HEK293 (cell line): ENCODE results near the gene PRM3.
A peak's percentile ranks its signal among the peaks of the same experiment; 100 is the strongest.

Source experiments
- SCRT2 ChIP-seq: fragments of 450-650 bp; formaldehyde crosslinking; IDR thresholded peaks from 2 replicates; pipeline ENCODE4 v1.5.1; 2016; ENCODE audit warnings: missing biosample characterization, missing genetic modification characterization
- TSHZ1 ChIP-seq: fragments of 450-650 bp; formaldehyde crosslinking; IDR thresholded peaks from 2 replicates; pipeline ENCODE4 v1.5.1; 2016; ENCODE audit warnings: missing biosample characterization, missing genetic modification characterization, borderline replicate concordance
- ZBTB17 ChIP-seq: fragments of 450-650 bp; formaldehyde crosslinking; IDR thresholded peaks from 2 replicates; pipeline ENCODE4 v1.5.1; 2016; ENCODE audit warnings: missing biosample characterization, missing genetic modification characterization
- ZBTB44 ChIP-seq: fragments of 450-650 bp; IDR thresholded peaks from 2 replicates; pipeline ENCODE4 v1.5.1; 2018; ENCODE audit warnings: missing biosample characterization, mild to moderate bottlenecking, missing genetic modification characterization
- ZBTB48 ChIP-seq: fragments of 450-650 bp; formaldehyde crosslinking; IDR thresholded peaks from 2 replicates; pipeline ENCODE4 v1.5.1; 2016; ENCODE audit warnings: missing biosample characterization, missing genetic modification characterization
- ZFP37 ChIP-seq: fragments of 450-650 bp; formaldehyde crosslinking; IDR thresholded peaks from 2 replicates; pipeline ENCODE4 v1.5.1; 2016; ENCODE audit warnings: missing biosample characterization, missing genetic modification characterization
- ZFP41 ChIP-seq: fragments of 450-650 bp; formaldehyde crosslinking; IDR thresholded peaks from 2 replicates; pipeline ENCODE4 v1.5.1; 2016; ENCODE audit warnings: missing biosample characterization, missing genetic modification characterization, borderline replicate concordance
- ZNF112 ChIP-seq: fragments of 450-650 bp; formaldehyde crosslinking; IDR thresholded peaks from 2 replicates; pipeline ENCODE4 v1.5.0; 2017; ENCODE audit warnings: missing biosample characterization, missing genetic modification characterization
- ZNF146 ChIP-seq: fragments of 450-650 bp; formaldehyde crosslinking; IDR thresholded peaks from 2 replicates; pipeline ENCODE4 v1.5.1; 2016; ENCODE audit warnings: missing biosample characterization, missing genetic modification characterization
- ZNF2 ChIP-seq: fragments of 450-650 bp; formaldehyde crosslinking; IDR thresholded peaks from 2 replicates; pipeline ENCODE4 v1.5.1; 2016; ENCODE audit warnings: missing biosample characterization, missing genetic modification characterization
- ZNF24 ChIP-seq: fragments of 450-650 bp; formaldehyde crosslinking; IDR thresholded peaks from 2 replicates; pipeline ENCODE4 v1.5.1; 2016; ENCODE audit warnings: missing biosample characterization, missing genetic modification characterization
- ZNF280D ChIP-seq: fragments of 450-650 bp; formaldehyde crosslinking; IDR thresholded peaks from 2 replicates; pipeline ENCODE4 v1.5.1; 2016; ENCODE audit warnings: missing biosample characterization, missing genetic modification characterization
- ZNF292 ChIP-seq: fragments of 450-650 bp; formaldehyde crosslinking; IDR thresholded peaks from 2 replicates; pipeline ENCODE4 v1.5.1; 2016; ENCODE audit warnings: low read depth, missing biosample characterization, missing genetic modification characterization, borderline replicate concordance
- ZNF311 ChIP-seq: fragments of 450-650 bp; formaldehyde crosslinking; IDR thresholded peaks from 2 replicates; pipeline ENCODE4 v1.5.1; 2017; ENCODE audit warnings: missing biosample characterization, missing genetic modification characterization, borderline replicate concordance
- ZNF335 ChIP-seq: fragments of 450-650 bp; formaldehyde crosslinking; conservative IDR thresholded peaks from 2 replicates; pipeline ENCODE4 v1.5.1; 2016; ENCODE audit warnings: missing biosample characterization, missing genetic modification characterization
- ZNF416 ChIP-seq: fragments of 450-650 bp; formaldehyde crosslinking; IDR thresholded peaks from 2 replicates; pipeline ENCODE4 v1.5.1; 2016; ENCODE audit warnings: missing biosample characterization, missing genetic modification characterization
- ZNF510 ChIP-seq: fragments of 450-650 bp; formaldehyde crosslinking; IDR thresholded peaks from 2 replicates; pipeline ENCODE4 v1.5.1; 2018; ENCODE audit warnings: mild to moderate bottlenecking, missing genetic modification characterization, missing biosample characterization; ENCODE audit not compliant: insufficient replicate concordance
- ZNF548 ChIP-seq: fragments of 450-650 bp; formaldehyde crosslinking; IDR thresholded peaks from 2 replicates; pipeline ENCODE4 v1.5.1; 2016; ENCODE audit warnings: missing biosample characterization, missing genetic modification characterization
- ZNF549 ChIP-seq: fragments of 450-650 bp; IDR thresholded peaks from 2 replicates; pipeline ENCODE4 v1.5.1; 2018; ENCODE audit warnings: missing biosample characterization, missing genetic modification characterization, mild to moderate bottlenecking, inconsistent platforms, moderate library complexity
- ZNF561 ChIP-seq: fragments of 450-650 bp; IDR thresholded peaks from 2 replicates; pipeline ENCODE4 v1.5.1; 2018; ENCODE audit warnings: missing biosample characterization, missing genetic modification characterization, borderline replicate concordance
- ZNF571 ChIP-seq: fragments of 450-650 bp; formaldehyde crosslinking; IDR thresholded peaks from 2 replicates; pipeline ENCODE4 v1.5.0; 2017; ENCODE audit warnings: missing biosample characterization, missing genetic modification characterization
- ZNF670 ChIP-seq: fragments of 450-650 bp; formaldehyde crosslinking; IDR thresholded peaks from 2 replicates; pipeline ENCODE4 v1.5.1; 2016; ENCODE audit warnings: missing biosample characterization, missing genetic modification characterization, low read depth
- ZNF692 ChIP-seq: fragments of 450-650 bp; formaldehyde crosslinking; IDR thresholded peaks from 2 replicates; pipeline ENCODE4 v1.5.1; 2016; ENCODE audit warnings: missing biosample characterization, missing genetic modification characterization
- ZNF707 ChIP-seq: fragments of 450-650 bp; formaldehyde crosslinking; IDR thresholded peaks from 2 replicates; pipeline ENCODE4 v1.5.1; 2016; ENCODE audit warnings: missing biosample characterization, missing genetic modification characterization
- ZNF768 ChIP-seq: fragments of 450-650 bp; formaldehyde crosslinking; IDR thresholded peaks from 2 replicates; pipeline ENCODE4 v1.5.1; 2018; ENCODE audit warnings: missing biosample characterization, mild to moderate bottlenecking, missing genetic modification characterization
- ZSCAN5A ChIP-seq: fragments of 450-650 bp; formaldehyde crosslinking; IDR thresholded peaks from 2 replicates; pipeline ENCODE4 v1.5.1; 2016; ENCODE audit warnings: missing biosample characterization, missing genetic modification characterization

Gene PRM3

GRCh38 chr16:11319529-11320146, 46.2 kb upstream of the PRM3 start (continued):
- TF ChIP-seq ZNF292 (tag by site-specific recombination) (no peak), ZBTB44 (peak; percentile 68; the same call in 1 of the 2 replicates), ZBTB48 (tag by site-specific recombination) (no peak), ZNF549 (tag by site-specific recombination) (no peak), ZNF571 (tag by site-specific recombination) (0 out of 2 replicates have a peak, but pooled peaks have one; percentile 32), ZNF280D (no peak), ZNF335 (tag by site-specific recombination) (no peak), ZFP41 (tag by site-specific recombination) (no peak), SCRT2 (tag by site-specific recombination) (no peak), ZNF311 (tag by site-specific recombination) (no peak), TSHZ1 (no peak), ZNF768 (no peak), ZNF561 (tag by site-specific recombination) (no peak), ZNF416 (tag by site-specific recombination) (no peak), ZNF692 (tag by site-specific recombination) (no peak), ZFP37 (tag by site-specific recombination) (no peak), ZSCAN5A (tag by site-specific recombination) (no peak), ZNF670 (no peak), ZNF2 (tag by site-specific recombination) (no peak), ZNF112 (peak; percentile 77), ZNF510 (no peak), ZNF707 (tag by site-specific recombination) (no peak), ZNF146 (tag by site-specific recombination) (no peak), ZNF24 (tag by site-specific recombination) (no peak), ZNF548 (tag by site-specific recombination) (no peak), ZBTB17 (no peak)
